DMS79 treated with DMSO at 0.1 percent for 48 hours (cell line): Measurements from ENCODE around the gene SSPN.

ENCODE experiments used
- DNase-seq: peaks from one replicate; lab custom pipeline; 2025; lab: John Stamatoyannopoulos, UW

The SSPN gene

DNA sequence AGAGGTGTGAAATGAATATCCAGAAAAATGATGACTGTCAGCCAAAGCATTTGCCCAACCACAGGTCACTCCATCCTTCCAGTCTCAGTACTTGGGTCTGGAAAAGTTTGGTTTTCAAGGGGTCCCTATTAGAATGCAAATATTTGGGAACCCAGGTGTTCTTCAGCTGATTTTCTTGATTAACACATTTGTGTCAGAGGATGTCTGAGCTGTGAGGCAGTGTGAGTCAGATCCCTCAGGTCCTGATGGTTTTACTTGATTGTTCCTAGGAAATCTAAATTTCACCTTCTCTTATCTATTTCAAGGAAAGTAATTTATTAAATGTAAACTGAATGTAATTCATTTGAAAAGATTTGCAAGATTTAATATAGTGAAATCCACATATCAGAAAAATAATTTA is 71.5 kb downstream of the SSPN start:
- no peak for DNase-seq

DNA sequence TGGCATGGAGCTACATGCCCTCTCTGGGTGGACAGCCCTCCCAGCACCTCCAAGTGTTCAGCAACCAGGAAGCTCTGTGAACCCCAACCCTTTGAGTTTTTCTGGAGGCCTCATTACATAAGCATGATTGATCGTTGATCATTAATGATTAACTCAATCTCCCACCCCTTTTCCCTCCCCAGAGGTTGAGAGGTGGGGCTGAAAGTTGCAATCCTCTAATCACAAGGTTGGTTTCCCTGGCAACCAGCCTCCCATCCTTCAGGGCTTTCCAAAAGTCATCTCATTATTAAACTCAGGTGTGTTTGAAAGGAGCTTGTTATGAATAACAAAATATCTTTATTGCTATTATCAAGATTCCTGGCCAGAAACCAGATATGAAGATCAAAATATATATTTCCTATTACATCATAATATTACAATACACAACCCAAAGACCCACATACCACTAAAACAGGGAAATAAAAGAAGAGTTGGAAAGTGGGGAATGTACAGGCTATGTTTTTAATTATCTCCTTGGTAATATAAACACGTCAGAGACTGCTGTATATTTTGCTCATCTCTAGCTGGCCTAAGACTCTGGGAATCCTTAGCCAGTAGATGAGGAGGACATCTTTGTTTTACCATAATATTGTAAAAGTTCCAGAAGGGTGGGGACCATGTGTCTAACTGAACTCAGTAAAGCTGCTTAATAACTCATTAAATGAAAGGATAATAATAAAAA is 73.6 kb downstream of the SSPN start:
- DNase-seq = no peak

DNA sequence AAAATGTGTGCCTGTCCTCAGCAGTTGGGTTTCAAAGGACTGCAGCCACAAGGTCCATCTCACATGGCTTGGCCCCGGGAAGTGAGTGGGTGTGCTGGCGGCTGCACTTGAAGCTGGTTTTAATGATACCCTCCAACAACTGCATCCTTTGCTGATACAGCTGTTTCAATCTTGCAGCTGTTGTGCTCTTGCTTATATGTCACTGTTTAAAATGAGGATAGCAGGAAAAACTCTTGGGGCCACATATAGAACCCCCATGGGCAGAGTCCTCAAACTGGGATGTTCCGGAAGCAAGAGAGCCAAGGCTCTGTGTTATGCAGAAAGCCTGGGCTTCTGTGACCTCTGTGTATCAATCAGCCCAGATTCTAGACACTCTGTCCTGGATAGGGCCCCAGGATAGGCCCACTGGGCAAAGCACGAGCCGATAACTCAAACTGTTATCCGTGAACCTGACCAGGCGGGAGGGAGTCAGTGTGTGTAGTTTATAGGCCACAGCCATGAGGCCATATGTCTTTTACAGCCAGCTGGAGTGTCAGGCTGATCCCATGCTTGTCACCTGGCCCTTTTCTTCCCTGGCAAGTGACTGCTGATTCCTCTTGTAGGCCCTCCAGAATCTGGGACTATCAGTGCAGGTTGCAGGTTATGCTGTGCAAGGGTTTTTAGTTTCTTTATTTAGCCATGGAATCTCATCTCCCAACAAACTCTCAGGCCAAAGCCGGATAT is 74.3 kb downstream of the SSPN start:
- DNase-seq = no peak

DNA sequence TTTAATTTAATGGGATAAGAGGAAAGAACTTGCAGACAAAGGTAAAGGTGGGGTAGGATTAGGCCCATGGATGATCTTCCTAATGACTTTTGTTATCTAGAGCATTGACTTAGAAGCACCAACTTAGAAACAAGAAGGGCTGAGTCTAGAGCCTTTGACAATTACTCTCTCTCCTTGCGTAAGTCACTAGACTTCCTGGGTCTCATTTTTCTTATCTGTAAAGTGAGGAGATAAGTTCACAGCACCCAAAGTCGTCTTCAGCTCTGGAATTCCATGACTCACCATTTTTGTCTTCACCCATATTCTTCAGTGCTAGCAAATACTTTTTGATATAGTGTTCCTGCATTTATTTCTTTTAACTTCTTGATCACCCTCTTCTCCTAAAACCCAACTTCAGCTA is 75.7 kb downstream of the SSPN start:
- no peak for DNase-seq

DNA sequence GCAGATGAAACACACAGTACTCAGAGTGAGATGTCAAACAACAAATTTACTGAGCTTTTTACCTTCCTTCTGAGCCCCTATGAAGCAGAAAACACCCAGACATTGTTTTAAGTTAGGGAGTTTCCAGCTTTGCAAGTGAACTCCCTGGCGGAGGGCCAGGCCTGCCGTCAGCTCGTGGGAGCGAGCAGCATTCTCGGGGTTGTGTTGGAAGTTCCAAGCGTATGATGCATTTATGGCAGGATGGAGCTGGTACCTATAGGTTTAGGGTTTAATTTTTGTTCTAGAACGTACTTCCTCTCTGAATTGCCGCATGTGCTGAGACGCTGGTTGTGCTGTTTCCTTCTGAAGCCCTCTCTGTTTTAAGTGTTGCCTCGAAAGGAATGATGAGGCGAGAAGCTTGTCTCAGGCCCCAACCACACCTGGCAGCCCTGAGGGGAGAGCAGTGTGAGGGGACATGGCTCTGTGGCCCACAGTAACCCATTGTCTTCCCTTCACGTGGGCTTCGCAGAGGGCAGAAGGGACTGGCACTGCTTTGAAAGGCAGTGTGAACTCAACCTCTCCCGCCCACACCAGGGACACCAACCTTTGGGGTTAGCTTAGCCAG is 76.6 kb downstream of the SSPN start:
- no peak for DNase-seq

DNA sequence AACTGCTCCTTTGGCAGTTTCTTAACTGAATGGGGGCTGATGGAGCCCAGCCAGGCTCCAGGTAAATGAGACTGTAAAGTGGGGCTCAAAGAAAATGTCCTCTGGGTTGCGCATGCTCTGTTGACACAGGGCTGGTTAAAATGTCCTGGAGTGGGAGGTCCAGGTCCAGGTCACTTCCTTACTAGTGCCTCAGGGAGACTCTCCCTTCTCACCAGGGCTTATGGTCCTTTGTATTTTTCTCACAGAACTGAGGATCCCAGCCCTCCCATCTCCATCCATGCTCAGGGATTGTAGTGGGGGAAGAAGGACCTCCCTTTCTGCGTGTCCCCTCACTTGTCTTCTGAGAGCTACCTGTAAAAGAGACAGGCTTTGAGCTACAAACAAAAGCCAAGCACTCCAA is 77.5 kb downstream of the SSPN start:
- DNase-seq = no peak

DNA sequence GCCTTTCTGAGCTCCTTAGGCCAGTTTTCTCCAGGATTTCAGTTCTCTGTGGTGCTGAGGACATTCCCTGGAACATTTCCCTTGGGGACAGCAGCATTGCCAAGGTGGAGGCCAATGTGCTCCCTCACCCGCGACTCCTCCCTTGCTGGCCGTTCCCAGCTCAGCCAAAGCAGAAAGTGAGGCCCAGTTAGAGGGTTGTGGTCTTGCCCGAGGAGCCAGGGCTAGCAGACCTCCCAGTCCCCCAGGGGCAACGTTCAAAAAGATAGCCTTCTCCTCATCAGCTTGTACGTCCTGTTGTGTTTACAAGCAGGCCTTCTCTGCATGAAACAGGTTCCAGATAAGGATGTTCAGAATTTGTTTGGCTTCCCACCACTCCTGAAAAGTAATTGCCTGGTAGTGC is 78.4 kb downstream of the SSPN start:
- DNase-seq = no peak

DNA sequence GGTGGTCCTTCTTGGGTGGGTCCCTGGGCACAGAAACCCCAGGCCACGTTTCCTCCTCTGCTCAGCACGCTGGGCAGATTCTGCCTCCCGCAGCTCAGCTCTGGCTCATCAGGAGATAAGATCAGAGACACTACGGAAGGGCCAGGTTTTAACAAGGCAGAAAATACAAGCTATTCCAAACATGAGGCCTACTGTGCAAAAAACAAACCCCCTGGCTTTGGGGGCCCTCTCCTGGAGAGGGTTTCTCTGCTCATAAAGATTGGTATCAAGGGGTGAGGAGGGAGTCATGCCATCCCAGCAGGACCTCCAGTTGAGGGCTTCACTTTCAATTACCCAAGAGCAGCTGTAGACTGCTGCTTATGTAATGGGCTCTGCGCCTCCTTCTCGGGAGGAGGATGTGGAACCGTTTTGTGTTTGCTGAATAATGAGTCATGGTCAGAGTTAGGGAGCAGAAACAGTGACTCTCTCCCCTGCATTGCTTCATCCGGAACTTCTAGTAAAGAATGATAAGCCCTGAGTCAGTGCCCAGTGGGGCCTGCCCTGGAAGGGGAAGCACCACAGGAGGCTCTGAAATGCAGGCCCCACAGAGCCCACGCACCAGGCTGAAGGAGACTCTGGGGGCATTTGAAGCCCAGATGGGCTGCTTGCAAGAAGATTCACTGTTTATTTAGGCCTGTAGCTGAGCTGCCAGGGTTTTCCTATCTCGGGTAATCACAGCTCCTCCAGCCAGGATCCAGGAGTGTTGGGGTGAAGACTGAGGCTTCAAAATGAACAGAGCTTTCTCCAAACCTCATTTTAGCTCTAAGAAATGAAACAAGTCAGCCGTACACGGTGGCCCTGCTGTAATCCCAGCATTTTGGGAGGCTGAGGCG is 79.3 kb downstream of the SSPN start:
- no peak for DNase-seq

DNA sequence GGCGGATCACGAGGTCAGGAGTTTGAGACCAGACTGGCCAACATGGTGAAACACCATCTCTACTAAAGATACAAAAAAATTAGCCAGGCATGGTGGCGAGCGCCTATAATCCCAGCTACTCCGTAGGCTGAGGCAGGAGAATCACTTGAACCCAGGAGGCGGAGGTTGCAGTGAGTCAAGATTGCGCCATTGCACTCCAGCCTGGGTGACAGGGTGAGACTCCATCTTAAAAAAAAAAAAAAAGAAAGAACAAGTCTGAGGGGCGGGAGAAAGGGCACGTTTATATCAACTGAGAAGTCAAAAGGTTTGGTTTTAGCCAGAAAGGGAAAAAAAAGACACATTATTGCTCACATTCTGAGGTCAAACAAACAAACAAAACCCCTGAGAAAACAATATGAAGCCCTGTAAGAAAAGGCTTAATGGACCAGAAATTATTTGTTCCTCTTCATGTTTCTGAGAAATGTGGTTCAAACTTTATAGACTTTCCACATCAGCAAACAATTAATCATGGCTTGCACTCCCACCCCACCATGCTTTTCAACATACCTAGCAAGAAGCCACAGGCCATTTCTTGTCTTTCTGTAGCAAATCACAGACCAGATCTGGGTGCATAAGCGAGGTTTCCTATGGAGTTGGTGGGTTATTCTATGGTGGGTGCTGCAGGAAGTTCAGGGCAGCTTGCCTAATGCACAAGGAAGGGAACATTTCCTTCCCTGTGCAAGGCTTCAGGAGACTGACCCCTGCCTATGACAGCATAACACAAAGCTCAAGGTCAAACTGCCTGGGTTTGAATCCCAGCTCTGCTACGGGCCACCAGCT is 80.1 kb downstream of the SSPN start:
- DNase-seq = no peak

DNA sequence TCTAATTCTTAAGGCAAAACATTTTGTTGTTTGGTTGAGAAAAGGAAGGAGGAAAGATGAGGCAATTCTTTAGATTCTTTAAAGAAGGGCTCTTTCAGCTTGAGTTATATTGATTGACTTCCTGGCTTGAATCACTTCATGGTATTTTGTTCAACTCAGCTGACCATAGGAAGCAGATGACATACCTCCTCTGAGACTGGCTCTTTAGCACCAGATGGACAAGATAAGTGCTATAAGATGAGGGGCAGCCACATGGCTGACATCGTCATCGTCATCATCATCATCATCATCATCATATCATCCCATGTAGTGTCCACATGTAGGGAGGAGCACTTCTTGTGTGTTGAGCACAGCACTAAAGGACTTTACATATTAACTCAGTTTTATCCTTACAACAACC is 81.3 kb downstream of the SSPN start:
- DNase-seq = no peak

DNA sequence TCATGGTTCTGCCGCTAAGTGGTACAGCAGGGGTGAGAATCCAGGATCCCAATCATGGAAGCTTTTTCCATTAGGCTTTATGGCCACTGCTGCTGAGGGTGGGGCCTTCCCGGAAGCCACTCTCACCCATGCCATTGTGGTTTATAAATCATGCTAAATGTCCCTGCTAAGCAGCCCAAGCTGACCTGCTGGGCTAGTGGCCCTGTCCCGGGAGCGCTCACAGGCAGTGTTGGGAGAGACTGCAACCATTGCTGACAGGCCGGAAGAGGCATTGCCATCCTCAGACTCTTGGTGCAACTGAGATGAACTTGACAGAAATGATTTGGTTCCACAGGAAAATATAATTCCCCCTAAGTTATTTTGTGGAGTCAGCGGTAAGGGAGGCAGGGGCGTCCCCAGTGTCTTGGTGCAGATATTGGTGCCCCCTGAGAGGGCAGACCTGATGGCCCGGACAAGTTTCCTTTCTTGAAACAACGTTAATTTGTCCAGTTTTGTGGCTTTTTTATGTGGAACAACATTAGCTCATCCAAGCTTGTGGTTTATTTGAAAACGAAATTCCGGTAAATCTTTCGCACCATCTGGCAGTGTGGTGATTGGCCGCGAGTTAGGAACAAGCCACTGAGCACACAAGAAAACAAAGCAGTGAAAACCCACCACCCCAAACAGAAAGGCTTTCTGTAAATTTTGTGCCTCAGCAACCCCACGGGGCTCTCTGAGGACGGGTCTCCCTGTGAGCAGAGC is 82.3 kb downstream of the SSPN start:
- no peak for DNase-seq

DNA sequence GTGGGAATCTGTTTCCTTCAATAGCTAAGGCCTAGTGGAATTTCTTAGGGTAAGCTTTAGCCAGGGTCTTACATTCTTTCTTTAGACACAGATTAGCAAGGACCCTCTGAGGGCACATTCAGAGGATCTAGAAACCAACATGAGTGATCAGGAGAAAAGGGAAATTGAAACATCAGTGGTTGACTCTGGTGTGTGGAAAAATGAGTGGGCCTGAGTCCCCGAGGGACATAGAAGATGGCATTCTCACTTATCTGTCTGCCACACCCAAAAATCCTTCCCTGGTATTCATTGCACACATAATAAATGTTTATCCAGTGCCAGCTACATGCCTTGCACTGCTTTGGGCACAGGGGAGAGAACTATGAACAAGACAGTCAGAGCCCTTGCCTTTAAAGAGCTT is 82.9 kb downstream of the SSPN start:
- DNase-seq = no peak

DNA sequence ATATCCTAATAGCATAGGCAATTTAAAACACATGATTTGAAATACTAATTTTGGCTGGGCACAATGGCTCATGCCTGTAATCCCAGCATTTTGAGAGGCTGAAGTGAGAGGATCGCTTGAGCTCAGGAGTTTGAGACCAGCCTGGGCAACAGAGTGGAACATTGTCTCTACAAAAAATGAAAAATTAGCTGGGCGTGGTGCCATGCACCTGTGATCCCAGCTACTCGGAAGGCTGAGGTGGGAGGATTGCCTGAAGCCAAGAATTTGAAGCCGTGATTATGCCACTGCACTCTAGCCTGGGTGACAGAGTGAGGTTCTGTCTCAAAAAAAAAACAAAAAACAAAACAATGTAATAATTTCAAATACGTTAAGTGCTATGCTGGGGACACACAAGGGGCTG is 83.3 kb downstream of the SSPN start:
- no peak for DNase-seq

DNA sequence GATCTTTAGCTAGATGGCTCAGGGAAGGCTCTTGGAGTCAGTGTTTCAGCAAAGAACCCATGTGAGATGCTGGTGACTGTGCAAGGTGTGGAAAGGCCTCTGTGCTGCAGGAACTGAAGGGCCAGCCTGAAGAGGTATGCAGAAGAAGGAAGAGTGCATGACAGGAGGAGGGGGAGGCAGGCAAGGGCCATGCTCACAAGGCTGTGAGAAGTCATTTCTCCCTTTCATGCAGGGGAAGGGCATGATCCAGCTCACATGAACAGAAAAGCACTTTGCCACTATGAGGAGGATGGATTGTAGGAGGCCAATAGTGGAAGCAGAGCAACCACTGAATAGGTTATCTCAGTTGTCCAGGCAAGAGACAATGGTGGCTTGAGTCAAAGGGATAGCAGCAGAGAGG is 83.7 kb downstream of the SSPN start:
- DNase-seq = no peak

DNA sequence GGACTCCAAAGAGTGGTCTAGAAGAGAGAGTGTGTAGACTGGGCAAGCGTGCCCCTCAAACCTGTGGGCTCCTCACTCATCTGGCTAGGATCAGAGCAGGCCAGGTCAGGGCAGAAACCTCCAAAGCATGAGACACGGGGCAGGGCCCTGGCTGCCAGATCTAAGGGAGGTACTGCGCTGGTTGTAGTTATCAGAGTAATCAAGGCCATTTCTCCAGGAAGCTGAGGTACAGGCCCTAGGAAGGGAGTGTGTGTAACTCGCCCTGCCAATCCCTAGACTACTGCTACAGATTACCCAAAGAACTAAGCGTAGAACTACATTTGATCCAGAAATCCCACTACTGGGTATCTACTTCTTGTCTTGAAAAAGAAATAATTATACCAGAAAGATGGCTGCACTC is 84.5 kb downstream of the SSPN start:
- no peak for DNase-seq

DNA sequence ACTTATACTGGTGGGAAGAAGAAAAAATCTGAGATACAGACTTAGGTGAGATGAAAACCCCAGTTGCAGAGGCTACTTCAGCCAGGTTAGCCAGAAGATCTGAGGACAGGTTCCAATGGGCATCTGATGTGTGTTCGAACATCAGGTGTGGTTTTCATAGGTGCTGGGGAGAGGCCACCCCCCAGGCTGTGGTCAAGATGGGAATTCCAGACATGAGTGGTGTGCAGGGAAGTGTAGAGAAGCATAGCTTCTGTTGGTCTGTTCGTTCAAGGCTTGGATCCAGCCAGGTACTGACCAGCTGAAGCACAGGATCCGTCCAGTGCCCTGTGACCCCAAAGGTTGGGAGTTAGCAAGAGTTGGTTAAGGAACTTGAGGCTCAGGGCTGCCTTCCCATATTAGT is 85.5 kb downstream of the SSPN start:
- no peak for DNase-seq

DNA sequence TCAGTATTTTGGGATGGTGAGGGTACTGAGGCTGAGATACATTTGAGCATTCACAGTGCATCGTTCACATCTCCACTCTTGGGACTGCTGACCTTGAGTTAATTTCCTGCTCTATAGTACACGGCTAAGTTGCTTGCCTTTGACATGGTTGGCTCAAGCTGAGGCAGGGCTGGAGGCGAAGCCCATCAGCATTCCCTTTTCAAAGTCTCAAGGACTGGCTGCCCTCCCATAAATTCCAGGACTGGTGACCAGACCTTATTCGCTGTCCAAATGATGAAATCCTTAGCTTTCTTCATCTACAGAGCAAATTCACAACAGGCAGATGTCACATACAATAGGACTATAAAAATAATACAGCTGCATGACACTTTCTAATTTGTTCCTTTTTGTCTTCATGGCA is 85.9 kb downstream of the SSPN start:
- no peak for DNase-seq

DNA sequence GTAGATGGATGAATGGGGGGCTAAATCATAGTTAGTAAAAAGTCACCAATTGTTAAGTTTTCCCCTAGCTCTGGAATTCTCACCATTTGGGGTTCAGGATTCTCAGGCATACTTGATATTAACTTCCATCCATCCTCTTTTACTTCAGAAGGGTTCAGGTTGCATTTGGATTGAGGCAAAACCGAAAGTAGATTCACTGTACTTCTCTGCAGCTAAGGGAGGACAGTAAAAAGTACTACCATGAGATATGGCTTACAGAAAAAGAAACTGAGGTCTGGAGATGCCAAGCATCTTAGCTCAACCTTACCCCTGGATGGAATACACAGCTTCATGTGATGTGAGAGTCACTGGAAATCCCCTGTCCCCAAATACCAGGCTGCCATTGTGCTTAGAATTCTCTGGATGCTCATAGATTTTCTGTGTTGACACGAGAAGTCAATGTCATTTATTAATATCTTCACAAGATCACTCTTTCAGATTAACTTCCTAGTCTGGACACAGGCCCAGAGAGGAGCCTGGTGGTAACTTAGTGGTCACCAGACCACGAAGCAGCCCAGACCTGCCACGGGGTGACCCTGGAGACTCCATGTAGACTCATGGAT is 87.1 kb downstream of the SSPN start:
- DNase-seq = no peak

DNA sequence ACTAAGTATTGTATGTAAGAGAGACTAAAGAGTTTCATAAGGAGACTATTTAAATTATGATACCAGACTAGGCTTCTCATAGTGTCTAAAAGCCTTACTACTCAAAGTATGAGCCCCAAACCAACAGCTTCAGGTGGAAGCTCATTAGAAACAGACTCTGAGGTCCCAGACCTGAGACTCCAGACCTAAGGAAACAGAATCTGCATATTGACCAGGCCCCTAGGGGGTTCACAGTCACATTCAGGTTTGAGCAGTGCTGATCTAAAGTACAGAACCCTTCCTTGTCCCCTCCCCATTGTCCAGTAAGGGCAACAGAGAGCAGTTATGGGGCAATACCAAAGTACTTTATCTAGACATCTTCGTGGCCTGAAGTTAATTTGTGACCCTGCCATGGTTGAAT is 87.7 kb downstream of the SSPN start:
- no peak for DNase-seq

DNA sequence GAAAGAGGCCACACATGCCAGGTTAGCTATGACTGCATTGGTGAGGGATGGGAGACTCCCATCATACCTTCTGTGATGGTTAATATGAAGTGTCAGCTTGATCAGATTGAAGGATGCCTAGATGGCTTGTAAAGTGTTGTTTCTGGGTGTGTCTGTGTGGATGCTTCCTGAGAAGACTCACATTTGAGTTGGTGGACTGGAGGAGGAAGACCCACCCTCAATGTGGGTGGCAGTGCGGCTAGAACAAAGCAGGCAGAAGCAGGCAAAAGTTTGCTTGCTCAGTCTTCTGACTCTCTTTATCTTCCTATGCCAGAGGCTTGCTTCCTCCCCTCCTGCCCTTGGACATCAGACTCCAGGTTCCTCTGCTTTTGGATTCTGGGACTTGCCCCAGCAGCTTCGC is 88.2 kb downstream of the SSPN start:
- DNase-seq = no peak

DNA sequence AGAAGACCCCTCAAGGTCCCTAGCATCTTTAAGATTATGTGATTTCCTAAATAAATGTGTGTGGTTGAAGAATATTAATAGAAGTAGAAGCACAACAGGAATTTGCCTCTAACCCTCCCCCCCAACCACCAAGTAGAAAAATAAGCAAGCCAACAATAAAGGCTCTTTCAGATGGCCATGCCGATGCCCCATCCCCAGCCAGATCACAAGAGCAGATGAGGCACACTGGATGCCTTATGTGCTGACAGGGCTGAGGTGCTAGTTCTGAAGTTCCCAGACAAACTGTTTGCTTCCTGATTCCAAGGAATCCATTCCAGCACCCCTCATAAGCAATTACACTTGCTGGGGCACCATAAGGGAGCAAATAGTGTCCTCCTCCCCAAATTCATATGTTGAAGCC is 90.0 kb downstream of the SSPN start:
- no peak for DNase-seq
